ENCODE measurements around the gene PLEKHA6. TPM values are rescaled to one million over a fixed set of nuclear protein-coding genes. Genes with fewer than 3 reads are reported as not detected.

PLEKHA6 gene
- total and polyA plus RNA-seq, 2 of the 4 experiments (the other 2 are of a cell fraction): 8.2 to 19.9 TPM

GRCh38 chr1:204255966-204256365, 103.8 kb downstream of the PLEKHA6 start:
- H3K9me1 ChIP-seq (ENCODE audit: insufficient read depth, low read length): peaks cover 5% of the 10 kb centered on the region; the same call in 1 of the 2 replicates
- H3K27me3 ChIP-seq (ENCODE audit: control insufficient read depth, insufficient read depth, low read length): no peaks in the 10 kb centered on the region
- ATAC-seq (ENCODE audit: low read depth) (peak; percentile 73), DNase-seq (peak; percentile 50)
- H2BK120ac ChIP-seq (ENCODE audit: low read depth, low read length): 0 out of 2 replicates have a peak overlapping the region, but pooled peaks have one; percentile 25
- peak overlapping the region; percentile 52; the same call in 1 of the 2 replicates for H2AK5ac ChIP-seq (ENCODE audit: low read depth, low read length)
- no peaks in the 10 kb centered on the region for H4K20me1 ChIP-seq (ENCODE audit: insufficient read depth, low read length)
- H3K36me3 ChIP-seq (ENCODE audit: control insufficient read depth, insufficient read depth, low read length): peaks cover 17% of the 10 kb centered on the region
- H2BK15ac ChIP-seq (ENCODE audit: low read depth, low read length): 0 out of 3 replicates have a peak overlapping the region, but pooled peaks have one; percentile 32
- H3K23ac ChIP-seq (ENCODE audit: low read depth, low read length): peak overlapping the region; percentile 32
- peak overlapping the region; percentile 65 for H2BK20ac ChIP-seq (ENCODE audit: low read depth, low read length)
- BruUV-seq (replicated peaks): no TSS peak
- H4K5ac ChIP-seq (ENCODE audit: low read depth, low read length): peak overlapping the region; percentile 40; the same call in 1 of the 2 replicates
- H3K4me2 ChIP-seq (ENCODE audit: low read depth, low read length): no peak overlapping the region
- peak overlapping the region; percentile 61 for H2AK9ac ChIP-seq (replicated peaks; ENCODE audit: low read depth, low read length, poor library complexity)
- no peaks in the 10 kb centered on the region for H3K79me1 ChIP-seq (ENCODE audit: low read depth in 1 of 2, low read length in 2 of 2)
- peak overlapping the region; percentile 42 to 49; a peak in 3 of 4 replicates for H4K8ac ChIP-seq (ENCODE audit: low read depth in 2 of 2, low read length in 2 of 2)
- dilution Hi-C loops (cut with HindIII; ENCODE audit: low sequenced_read_pairs, unreplicated experiment): no loop called here
- H3K4me3 ChIP-seq (ENCODE audit: insufficient read depth, low read depth, low read length): no peak overlapping the region
- peak overlapping the region; percentile 66 for H3K4ac ChIP-seq (ENCODE audit: low read depth, low read length)
- in situ Hi-C loops (cut with MboI; ENCODE audit: low sequenced_read_pairs): no loop called here
- H3K18ac ChIP-seq (ENCODE audit: low read depth, low read length): peak overlapping the region; percentile 17
- no CpG with 5 or more reads among the region's 5 CpGs for WGBS, 2 experiments (ENCODE audit: extremely low coverage in 2 of 2, insufficient read length in 1 of 2)
- H2AFZ ChIP-seq (replicated peaks; ENCODE audit: low read length, poor library complexity): peak overlapping the region; percentile 77
- intact Hi-C loops (cut with micrococcal nuclease): no loop called here
- H3K9ac ChIP-seq (ENCODE audit: low read depth, low read length): peak overlapping the region; percentile 21; the same call in 1 of the 2 replicates
- no peak for TF ChIP-seq RFX5 (IDR thresholded peaks at IDR 0.05; ENCODE audit: low read depth, low read length)
- no peak for TF ChIP-seq MAZ (IDR thresholded peaks at IDR 0.05; ENCODE audit: borderline replicate concordance, low read depth, low read length)
- TF ChIP-seq NFE2L2 (IDR thresholded peaks at IDR 0.05; ENCODE audit: low read depth, low read length): no peak
- no peak for TF ChIP-seq RCOR1 (IDR thresholded peaks at IDR 0.05; ENCODE audit: insufficient replicate concordance, low read length)
- TF ChIP-seq SMC3 (IDR thresholded peaks at IDR 0.05; ENCODE audit: low read depth, low read length): peak; percentile 15; the same call in 1 of the 2 replicates
- H3K9me3 ChIP-seq (ENCODE audit: control insufficient read depth, insufficient read depth, low read length): no peaks in the 10 kb centered on the region
- H3K27ac ChIP-seq (ENCODE audit: insufficient read depth, low read length): peak overlapping the region; percentile 28
- H3K14ac ChIP-seq (replicated peaks; ENCODE audit: low read depth, low read length): peak overlapping the region; percentile 54
- ChIA-PET POLR2A (ENCODE audit: unreplicated experiment) (no interaction called here), CTCF (interaction anchor here (1.1 kb wide), 1 partner anchor 104 kb away, joined by 3 read pairs; the partner anchor contains the start of gene PLEKHA6)
- peak overlapping the region; percentile 73 for H4K91ac ChIP-seq (ENCODE audit: insufficient read depth, low read depth, low read length)
- peaks cover 19% of the 10 kb centered on the region for H3K4me1 ChIP-seq (ENCODE audit: control insufficient read depth, insufficient read depth, low read length)
- no peak overlapping the region for H2BK5ac ChIP-seq (ENCODE audit: low read depth, low read length, poor library complexity, severe bottlenecking)
- no peak overlapping the region for H3K56ac ChIP-seq (ENCODE audit: extremely low read depth, insufficient read depth, low read length)

Data from IMR-90 (cell line).